GM21423 (cell line): Measurements from ENCODE around the gene TSHR.
"Not testable (repeated sequence)": the region's sequence is repeated elsewhere in the genome, so short reads cannot be mapped to it uniquely, and the experiment has no call there.

Experiments used
- ATAC-seq: cut with Tn5 transposase; IDR thresholded peaks from one replicate; pipeline ENCODE4 v1.9.1; 2021; ENCODE audit warnings: mild to moderate bottlenecking, moderate library complexity; ENCODE audit not compliant: unreplicated experiment

The TSHR gene

GRCh38 chr14:80948291-80948690 is 7.1 kb upstream of the TSHR start:
- no peak for ATAC-seq

DNA sequence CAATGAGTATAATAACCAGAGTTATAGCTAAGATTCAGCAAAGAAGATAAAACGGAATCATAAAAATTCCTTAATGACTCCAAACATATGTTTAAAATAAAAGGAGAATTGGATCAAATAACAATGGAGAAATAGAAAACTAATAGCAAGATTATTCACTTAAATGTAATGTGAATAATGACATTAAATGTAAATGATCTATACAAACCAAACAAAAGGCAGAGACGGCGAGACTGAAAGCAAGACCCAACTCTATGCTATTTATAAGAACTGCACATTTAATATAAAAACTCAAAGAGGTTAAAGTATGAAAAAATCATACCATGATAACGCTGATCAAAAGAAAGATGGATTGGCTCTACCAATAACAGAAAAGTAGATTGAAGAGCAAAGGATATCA is 3.9 kb upstream of the TSHR start:
- no peak for ATAC-seq

DNA sequence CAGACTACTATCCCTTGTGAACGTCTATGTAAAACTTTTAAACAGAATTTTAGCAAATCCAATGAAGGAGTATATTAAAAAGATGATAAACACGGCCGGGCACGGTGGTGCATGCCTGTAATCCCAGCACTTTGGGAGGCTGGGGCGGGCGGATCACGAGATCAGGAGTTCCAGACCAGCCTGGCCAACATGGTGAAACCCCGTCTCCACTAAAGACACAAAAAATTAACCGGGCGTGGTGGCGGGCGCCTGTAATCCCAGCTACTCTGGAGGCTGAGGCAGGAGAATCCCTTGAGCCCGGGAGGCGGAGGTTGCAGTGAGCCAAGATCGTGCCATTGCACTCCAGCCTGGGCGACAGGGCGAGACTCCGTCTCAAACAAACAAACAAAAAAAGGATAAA is 2.2 kb upstream of the TSHR start:
- ATAC-seq = not testable (repeated sequence)

GRCh38 chr14:80954687-80955299 is 628 bp upstream of the TSHR start:
- peak; percentile 23 for ATAC-seq

GRCh38 chr14:80956102-80956501 is 681 bp downstream of the TSHR start:
- no peak for ATAC-seq

GRCh38 chr14:80956922-80957321 is 1.5 kb downstream of the TSHR start:
- ATAC-seq = no peak

DNA sequence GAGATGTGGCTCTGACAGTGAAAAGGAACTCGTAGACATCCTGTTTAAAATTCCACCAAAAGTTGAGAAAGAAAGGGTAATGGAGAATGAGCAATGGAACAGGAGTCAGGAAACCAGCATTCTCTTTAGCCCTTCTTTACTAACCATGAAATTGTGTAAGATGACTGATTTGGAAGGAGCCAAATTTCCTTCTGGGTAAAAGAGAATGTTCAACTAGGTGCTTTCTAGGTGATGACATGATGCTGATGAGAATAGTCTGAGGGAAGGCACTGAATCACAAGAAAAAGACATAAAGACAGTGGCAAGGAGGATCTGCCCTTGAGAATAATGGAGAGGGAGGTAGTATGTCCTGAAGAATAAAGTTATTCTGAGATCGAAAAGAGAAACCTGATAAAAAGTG is 2.2 kb downstream of the TSHR start:
- ATAC-seq = no peak

GRCh38 chr14:80958226-80958625 is 2.8 kb downstream of the TSHR start:
- ATAC-seq = no peak

DNA sequence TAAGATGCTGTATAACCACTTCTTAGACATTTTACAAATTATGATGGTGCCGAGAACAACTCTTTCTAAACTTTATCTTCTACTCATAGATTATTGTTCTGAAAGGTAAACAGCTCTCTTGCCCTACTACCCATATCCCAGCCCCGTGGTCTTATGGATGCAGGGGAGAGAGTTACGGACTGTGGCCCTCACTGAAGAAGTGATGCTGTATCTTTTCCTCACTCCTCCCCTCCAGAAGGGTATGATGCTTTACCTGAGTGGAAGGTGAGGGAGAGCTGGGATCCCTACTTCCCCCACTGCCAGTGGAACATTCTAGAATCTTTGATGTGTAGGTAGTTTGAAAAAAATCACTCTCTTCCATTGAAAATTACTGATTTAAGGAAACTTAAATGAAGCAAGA is 3.5 kb downstream of the TSHR start:
- ATAC-seq = no peak

DNA sequence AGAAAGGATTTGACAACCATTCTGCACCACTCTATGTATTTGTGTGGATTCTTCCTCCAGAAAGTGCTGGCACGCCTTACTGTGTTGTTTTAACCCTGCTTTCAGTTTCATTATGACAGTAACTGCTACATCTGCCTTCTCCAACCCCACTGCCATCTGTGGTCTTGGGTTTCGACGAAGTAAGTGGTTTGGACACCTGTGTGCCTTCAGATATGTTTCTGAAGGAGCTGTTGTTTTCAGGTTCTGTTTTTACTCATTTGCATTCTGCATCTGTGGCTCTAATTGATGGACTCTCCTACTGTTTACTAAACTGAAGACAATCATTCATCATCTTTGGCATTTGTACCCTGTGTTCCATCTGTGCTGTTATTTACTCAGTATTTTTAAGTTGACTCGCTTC is 4.1 kb downstream of the TSHR start:
- ATAC-seq = peak; percentile 98

GRCh38 chr14:80965037-80965436 is 9.6 kb downstream of the TSHR start:
- ATAC-seq = no peak

- ATAC-seq = no peak
Measured at GRCh38 chr14:80973931-80974641, 18.7 kb downstream of the TSHR start.

DNA sequence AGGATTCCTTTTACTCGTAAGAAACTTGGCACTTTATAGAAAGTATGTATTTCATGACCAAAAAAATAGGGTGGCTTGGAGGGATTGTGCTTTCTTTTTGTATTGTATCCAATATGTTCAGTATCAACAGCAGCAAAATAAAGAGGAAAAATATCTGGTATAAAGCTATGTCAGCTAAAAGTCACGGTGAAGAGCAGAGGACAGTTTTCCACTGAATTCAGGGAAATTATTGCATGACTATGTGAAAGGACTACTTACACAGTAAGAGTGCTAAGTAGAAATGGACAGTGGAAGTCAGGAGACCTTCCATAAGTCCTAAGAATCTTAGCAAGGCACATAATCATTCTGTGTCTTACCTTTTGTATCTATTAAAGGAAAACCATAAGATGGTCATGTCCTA is 19.3 kb downstream of the TSHR start:
- no peak for ATAC-seq

DNA sequence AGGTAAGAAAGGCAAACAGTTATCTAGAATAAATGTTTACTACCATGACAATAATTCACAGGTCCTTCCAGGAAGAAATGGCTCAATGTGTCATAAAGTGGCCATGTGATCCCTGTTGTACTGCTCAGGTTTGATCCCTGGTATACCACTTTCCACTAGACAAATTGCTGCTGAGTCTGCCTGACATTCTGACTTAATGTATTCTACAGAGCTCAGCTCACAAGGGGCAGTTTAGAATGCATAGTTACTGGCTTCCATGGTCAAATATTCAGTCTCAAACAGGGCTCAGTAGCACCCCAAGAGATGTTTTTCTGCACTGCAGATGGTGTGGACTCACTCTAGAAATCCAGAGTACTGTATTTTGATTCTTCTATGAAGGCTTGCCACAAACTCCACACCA is 21.8 kb downstream of the TSHR start:
- peak; percentile 68 for ATAC-seq

DNA sequence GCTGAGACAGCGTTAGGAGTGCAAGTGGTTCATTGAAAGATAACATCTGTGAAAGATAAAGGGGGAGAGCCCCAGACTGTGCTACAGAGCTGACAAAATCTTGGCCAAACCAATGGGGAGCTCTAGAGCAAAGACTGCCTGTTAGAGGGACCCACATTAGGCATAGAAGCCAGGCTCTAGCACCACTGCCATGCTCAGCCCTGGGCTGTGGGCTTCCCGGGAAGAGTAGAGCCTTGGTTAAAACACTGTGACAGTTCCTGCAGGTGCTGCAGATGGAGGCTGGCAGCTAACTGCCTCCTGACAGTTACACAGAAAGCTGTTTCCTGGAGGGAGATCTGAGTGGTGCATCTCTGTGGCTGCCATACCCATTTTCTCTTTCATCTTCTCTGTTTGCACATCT is 23.0 kb downstream of the TSHR start:
- ATAC-seq = no peak

- ATAC-seq = no peak
Measured at GRCh38 chr14:80979951-80980350, 24.5 kb downstream of the TSHR start.

DNA sequence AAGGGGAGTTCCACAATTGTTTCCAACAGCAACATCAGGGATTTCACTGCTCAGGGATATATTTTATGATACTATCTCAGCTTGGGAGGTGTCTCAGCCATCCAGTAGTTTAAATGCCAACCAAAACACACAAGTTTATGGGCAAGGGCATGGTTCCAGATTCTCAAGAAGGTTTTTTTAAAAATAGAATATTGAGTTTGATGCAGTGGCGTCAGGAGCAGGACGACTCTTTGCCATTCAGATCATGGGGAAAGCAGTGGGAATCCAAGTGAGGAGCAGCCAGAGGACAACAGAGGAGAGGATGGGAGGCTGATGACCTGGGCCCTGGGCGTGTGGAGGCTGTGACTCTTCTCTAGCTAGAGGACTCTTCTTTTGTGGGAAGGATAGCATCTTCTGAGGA is 25.7 kb downstream of the TSHR start:
- no peak for ATAC-seq

- ATAC-seq = no peak
Measured at GRCh38 chr14:80981673-80982072, 26.3 kb downstream of the TSHR start.

- no peak for ATAC-seq
Measured at GRCh38 chr14:80982711-80983110, 27.3 kb downstream of the TSHR start.

- peak; percentile 67 for ATAC-seq
Measured at GRCh38 chr14:80987235-80988032, 32.0 kb downstream of the TSHR start.

DNA sequence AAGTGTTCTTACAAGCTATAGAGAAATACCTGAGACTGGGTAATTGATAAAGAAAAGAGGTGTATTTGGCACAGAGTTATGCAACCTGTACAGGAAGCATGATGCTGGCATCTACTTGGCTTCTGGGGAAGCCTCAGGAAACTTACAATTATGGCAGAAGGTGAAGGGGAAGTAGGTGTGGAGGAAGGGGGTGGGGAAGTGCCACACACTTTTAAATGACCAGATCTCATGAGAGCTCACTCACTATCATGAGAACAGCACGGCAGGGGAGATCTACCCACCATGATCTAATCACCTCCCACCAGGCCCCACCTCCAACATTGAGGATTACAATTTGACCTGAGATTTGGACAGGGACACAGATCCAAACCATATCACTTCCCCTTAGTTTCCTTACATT is 32.8 kb downstream of the TSHR start:
- no peak for ATAC-seq
